Measurements from ENCODE around the gene GALNT18.

DNA sequence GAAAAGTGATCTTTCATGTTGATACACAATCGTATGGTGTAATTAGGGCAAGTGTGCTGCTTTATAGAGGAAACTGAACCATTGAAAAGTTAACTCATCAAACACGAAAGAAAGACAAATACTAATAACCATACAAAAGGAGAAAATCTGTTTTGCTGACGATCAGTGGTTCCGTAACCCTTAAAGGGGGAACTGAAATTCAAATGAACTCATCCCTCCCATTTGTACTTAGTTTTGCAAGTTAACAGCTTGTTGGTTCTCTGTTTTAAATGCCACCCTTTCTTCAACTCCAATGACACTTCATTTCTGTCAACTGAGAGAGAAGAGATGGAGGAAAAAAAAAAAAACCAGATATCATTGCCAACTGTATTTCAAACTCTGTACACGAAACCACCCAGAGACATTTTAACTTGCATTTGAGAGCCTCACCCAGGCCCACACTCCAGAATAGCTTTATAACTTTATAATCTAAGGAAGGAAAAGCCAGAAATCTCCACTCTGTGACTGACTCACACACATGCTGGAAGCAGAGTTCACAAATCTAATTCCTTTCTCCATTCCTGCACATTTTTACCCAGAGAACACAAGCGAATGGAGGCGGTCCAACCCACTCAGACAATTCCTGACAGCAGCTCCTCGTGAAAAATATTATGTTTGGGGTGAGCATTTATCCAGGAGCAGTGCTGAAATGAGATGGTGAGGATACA is 251.4 kb downstream of the GALNT18 start:
- TF ChIP-seq POLR2A (IDR thresholded peaks at IDR 0.05) (no peak), POLR2AphosphoS5 (IDR thresholded peaks at IDR 0.05; ENCODE audit: insufficient read depth in 1 of 2, low read depth in 1 of 2) (no peak)
